MCF 10A (cell line): ENCODE data around the gene MAPK14. TPM values are rescaled to one million over a fixed set of nuclear protein-coding genes. Genes with fewer than 3 reads are reported as not detected.

Experiments used
- BruUV-seq: library from RNA; stranded (reverse); fragments of 400-500 nt; replicated peaks from 2 replicates; lab custom pipeline; 2021; lab: Mats Ljungman, UMichigan
- CTCF ChIA-PET: fragments of 300-600 bp; sonication (Branson Sonifier 250); formaldehyde crosslinking; extraction: SDS; loops from one replicate; lab custom pipeline; 2021; ENCODE audit warnings: antibody characterized with exemption, inconsistent platforms; lab: Yijun Ruan, JAX
- POLR2A ChIA-PET: fragments of 300-600, 350-650 bp; sonication (Branson Sonifier 250); formaldehyde crosslinking; extraction: SDS; loops from one replicate; lab custom pipeline; 2020; ENCODE audit warnings: antibody characterized with exemption, inconsistent platforms; lab: Yijun Ruan, JAX
- DNase-seq: peaks from one replicate; pipeline ENCODE4 v3.0.0-alpha.2; 2018; ENCODE audit not compliant: unreplicated experiment
- H3K27ac Mint-ChIP-seq: one replicate; pipeline ENCODE4 v1.8.0; 2022; ENCODE audit warnings: mild to moderate bottlenecking, low read depth, mixed read lengths; ENCODE audit not compliant: unreplicated experiment
- H3K27me3 Mint-ChIP-seq: one replicate; pipeline ENCODE4 v1.8.0; 2022; ENCODE audit warnings: mixed read lengths; ENCODE audit not compliant: insufficient read depth, unreplicated experiment
- H3K36me3 Mint-ChIP-seq: one replicate; pipeline ENCODE4 v1.8.0; 2022; ENCODE audit warnings: mild to moderate bottlenecking, moderate library complexity, mixed read lengths; ENCODE audit not compliant: insufficient read depth, unreplicated experiment
- H3K4me1 Mint-ChIP-seq: one replicate; pipeline ENCODE4 v1.8.0; 2022; ENCODE audit warnings: mixed read lengths; ENCODE audit not compliant: insufficient read depth, unreplicated experiment
- H3K4me3 Mint-ChIP-seq: one replicate; pipeline ENCODE4 v1.8.0; 2022; ENCODE audit warnings: mild to moderate bottlenecking, moderate library complexity, mixed read lengths; ENCODE audit not compliant: unreplicated experiment
- H3K9me3 Mint-ChIP-seq: one replicate; pipeline ENCODE4 v1.8.0; 2022; ENCODE audit warnings: mixed read lengths; ENCODE audit not compliant: unreplicated experiment
- intact Hi-C: fragments of 100-400 bp; cut with micrococcal nuclease; formaldehyde crosslinking; loops from 2 replicates; pipeline ENCODE4 v1.14.1; 2022
- total RNA-seq: library from RNA; stranded (reverse); gene quantifications from 2 replicates; pipeline ENCODE4 v1.2.3, GENCODE V29; 2022
- TF ChIP-seq, protein P1 (sequence below): fragments of 200-600 bp; IDR thresholded peaks from one replicate; pipeline ENCODE4 v1.8.0; 2022; ENCODE audit warnings: antibody characterized with exemption, mild to moderate bottlenecking; ENCODE audit not compliant: unreplicated experiment

MAPK14 gene
- total RNA-seq, 1 experiment from 2014 or later: 42.9 TPM

DNA sequence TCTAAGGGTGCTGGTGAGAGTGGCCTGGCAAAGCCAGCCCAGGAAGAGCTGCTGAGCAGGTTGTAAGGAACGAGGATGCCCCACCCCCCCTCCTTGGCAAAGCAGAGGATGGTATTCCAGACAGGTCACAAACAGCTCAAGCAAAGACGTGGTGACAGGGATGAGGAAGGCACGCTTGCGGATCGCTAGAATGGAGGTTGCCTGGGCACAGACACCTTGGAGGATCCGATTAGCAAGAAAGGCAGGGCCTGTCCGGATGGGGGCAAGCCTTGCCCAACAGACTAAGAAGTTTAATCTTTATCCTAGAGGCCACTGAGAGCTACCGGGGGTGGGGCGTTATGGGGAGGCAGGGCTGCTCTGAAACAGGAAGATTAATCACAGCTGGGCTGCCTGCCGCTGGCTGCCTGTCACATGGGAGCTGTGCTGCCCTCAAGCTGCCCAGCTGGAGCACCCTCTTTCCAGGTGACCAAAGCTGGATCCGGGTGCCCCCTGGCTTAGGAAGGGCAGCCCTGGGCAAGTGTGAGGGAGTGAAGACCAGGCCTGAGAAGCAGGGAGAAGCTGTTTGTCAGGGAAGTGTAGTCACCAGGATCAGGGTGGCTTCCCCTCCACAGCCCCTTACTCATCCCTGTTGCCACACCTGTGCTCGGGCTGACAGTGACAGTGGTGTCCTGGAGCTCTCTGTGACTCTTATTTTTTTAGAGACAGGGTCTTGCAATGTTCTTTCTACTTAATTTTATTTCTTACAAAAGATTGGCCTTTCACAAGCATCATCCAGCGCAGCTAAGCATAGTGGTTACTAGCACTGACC lies 93.6 kb downstream of the MAPK14 start:
- H3K27ac Mint-ChIP-seq: no peak overlapping the region
- CTCF ChIA-PET: interaction anchor here (0.6 to 1.9 kb wide), 6 partner anchors 25 to 239 kb away, joined by 3 to 13 read pairs (median 6); no protein-coding TSS in a partner anchor
- POLR2A ChIA-PET: interaction anchor here (0.6 to 2.8 kb wide), 9 partner anchors 9 to 566 kb away, joined by 3 to 13 read pairs (median 3); partner anchors contain the start of genes MAPK13 and MAPK14
- H3K4me3 Mint-ChIP-seq: no peak overlapping the region
- no TSS peak for BruUV-seq
- peaks cover 21% of the 10 kb centered on the region for H3K36me3 Mint-ChIP-seq
- peaks cover 8% of the 10 kb centered on the region for H3K4me1 Mint-ChIP-seq
- H3K9me3 Mint-ChIP-seq: no peaks in the 10 kb centered on the region
- no peaks in the 10 kb centered on the region for H3K27me3 Mint-ChIP-seq
- DNase-seq: peak; percentile 60
- intact Hi-C loops: no loop called here
- TF ChIP-seq, protein P1, sequence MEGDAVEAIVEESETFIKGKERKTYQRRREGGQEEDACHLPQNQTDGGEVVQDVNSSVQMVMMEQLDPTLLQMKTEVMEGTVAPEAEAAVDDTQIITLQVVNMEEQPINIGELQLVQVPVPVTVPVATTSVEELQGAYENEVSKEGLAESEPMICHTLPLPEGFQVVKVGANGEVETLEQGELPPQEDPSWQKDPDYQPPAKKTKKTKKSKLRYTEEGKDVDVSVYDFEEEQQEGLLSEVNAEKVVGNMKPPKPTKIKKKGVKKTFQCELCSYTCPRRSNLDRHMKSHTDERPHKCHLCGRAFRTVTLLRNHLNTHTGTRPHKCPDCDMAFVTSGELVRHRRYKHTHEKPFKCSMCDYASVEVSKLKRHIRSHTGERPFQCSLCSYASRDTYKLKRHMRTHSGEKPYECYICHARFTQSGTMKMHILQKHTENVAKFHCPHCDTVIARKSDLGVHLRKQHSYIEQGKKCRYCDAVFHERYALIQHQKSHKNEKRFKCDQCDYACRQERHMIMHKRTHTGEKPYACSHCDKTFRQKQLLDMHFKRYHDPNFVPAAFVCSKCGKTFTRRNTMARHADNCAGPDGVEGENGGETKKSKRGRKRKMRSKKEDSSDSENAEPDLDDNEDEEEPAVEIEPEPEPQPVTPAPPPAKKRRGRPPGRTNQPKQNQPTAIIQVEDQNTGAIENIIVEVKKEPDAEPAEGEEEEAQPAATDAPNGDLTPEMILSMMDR: no peak

DNA sequence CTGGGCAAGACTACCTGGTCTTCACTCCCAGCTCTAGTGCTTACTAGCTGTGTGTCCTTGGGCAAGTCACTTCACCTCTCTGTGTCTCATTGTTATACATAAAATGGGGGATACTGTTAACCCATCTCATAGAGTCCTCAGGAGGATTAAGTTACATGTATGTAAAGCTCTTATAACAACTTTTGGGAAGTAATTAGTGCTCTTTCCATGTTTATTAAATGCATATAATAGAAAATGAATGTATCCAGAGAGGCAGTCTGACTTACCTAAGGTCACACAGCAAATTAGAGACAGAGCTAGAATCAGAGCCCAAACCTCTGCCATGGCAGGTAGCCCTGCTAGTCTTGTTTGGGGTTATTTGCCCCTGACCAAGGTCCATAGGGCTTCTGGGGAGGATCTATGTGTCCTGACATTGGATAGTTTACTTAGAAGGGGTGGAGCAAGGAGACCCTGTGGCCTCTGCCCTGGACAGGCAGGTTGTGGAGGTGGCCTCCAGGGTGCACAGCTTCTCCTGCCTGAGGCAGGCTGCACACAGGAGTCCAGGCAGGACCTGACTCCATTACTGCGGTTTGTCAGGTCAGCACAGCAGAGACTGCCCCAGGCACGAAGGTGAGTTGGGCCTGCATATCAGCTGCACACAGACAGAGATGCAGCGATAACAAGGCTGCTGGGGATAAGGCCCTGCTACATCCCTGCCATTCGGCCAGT lies 94.3 kb downstream of the MAPK14 start:
- POLR2A ChIA-PET: interaction anchor here (0.6 to 2.8 kb wide), 8 partner anchors 8 to 566 kb away, joined by 3 to 13 read pairs (median 4); partner anchors contain the start of genes MAPK13 and MAPK14
- H3K36me3 Mint-ChIP-seq: peaks cover 13% of the 10 kb centered on the region
- no peak for DNase-seq
- CTCF ChIA-PET: interaction anchor here (0.6 to 1.9 kb wide), 7 partner anchors 10 to 238 kb away, joined by 3 to 13 read pairs (median 3); no protein-coding TSS in a partner anchor
- intact Hi-C loops: no loop called here
- no peaks in the 10 kb centered on the region for H3K9me3 Mint-ChIP-seq
- TF ChIP-seq, protein P1: no peak
- H3K4me3 Mint-ChIP-seq: no peak overlapping the region
- H3K27ac Mint-ChIP-seq: no peak overlapping the region
- H3K4me1 Mint-ChIP-seq: peaks cover 11% of the 10 kb centered on the region
- H3K27me3 Mint-ChIP-seq: no peaks in the 10 kb centered on the region
- BruUV-seq: no TSS peak

DNA sequence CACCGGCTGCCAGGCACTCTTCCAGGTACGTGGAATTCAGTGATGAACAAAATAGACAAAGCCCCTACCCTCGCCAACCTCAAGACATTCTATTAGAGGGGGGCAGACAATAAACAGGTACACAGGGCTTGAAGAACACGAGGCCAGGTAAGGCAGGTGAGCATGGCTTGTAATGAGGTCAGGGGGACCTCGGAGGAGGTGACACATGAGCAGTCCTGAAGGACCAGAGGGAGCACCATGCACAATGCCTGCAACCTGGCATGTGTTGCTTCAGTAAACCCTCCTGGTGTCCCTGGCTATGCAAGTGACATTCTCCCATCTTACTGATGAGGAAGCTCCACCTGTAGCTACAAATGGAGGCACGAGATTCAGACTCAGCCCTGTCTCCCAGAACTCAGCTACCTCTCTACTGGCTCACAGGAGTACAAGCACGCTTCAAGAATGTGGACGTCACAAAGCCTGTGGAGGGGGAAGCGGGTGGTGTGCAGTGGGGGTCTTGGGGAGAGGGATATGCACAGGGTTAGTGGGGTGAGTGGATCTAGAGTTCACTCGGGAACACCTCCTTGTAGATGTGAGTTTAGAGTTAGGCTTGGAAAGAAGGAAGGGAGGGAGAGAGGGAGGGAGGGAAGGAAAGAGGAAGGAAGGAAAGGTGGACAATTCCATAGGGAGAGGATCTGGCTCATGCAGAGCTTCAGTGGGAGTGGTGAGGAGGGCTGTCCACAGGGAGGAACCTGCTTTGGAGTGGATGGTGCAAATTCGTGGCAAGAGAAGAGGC lies 95.1 kb downstream of the MAPK14 start:
- Mint-ChIP-seq H3K4me3 (no peak overlapping the region), H3K36me3 (peaks cover 11% of the 10 kb centered on the region), H3K27ac (no peak overlapping the region), H3K27me3 (no peaks in the 10 kb centered on the region), H3K9me3 (no peaks in the 10 kb centered on the region), H3K4me1 (peaks cover 18% of the 10 kb centered on the region)
- CTCF ChIA-PET: interaction anchor here (0.6 to 1.9 kb wide), 5 partner anchors 10 to 238 kb away, joined by 3 to 8 read pairs (median 3); no protein-coding TSS in a partner anchor
- intact Hi-C loops: loop anchor here (1.0 kb wide), 2 partner anchors 74 to 238 kb away; partner anchors contain the start of gene BRPF3
- no peak for DNase-seq
- POLR2A ChIA-PET: interaction anchor here (0.6 to 2.8 kb wide), 4 partner anchors 10 to 94 kb away, joined by 3 to 13 read pairs (median 4); partner anchors contain the start of gene MAPK14
- TF ChIP-seq, protein P1: no peak
- no TSS peak for BruUV-seq
